GM21825 (cell line): Measurements from ENCODE around the gene FBLN2.
"Not testable (repeated sequence)": the region's sequence is repeated elsewhere in the genome, so short reads cannot be mapped to it uniquely, and the experiment has no call there.

Source experiments
- ATAC-seq: cut with Tn5 transposase; IDR thresholded peaks from one replicate; pipeline ENCODE4 v1.9.1; 2021; ENCODE audit warnings: mild to moderate bottlenecking, moderate library complexity; ENCODE audit not compliant: unreplicated experiment

The FBLN2 gene

DNA sequence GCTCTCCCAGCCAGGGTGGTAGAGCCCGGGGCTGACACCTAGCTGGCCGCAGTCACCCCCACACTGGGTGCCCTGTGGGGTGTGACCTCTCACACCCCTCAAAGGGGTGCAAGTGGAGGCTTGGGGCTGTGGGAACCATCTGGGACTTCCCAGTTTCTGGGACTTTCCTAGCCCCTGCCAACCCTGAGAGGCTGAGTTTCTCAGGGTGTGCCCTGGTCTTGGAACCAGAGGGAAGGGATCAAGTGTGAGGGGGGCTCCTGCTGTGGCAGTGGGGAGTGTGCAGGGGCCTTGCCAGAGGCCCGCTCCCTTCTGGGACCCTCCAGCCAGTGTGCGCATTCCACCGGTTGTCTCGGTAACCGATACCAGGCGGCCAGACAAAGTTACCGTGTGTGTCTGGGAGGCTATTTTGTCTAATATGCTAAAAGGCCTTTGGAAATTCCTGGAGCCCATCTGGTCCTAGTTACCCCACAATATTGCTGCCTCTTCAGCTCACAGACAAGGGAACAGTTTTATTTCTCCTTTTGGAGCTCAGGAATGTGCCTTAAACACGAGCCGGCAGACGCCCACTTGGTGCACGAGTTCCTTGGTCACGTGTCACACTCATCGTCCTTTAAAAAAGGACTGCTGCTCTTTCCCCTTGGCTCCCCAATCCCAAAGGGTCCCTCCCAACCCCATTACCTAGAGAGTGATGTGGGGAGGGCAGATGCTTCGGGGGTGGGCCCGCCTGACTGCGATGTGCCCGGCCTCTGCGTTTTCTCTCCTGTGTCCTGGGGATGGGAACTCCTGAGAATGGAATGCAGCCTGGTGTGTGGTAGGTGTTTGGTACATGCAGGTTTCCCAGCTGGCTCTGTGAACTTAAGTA lies 35.6 kb upstream of the FBLN2 start:
- ATAC-seq, result no peak

DNA sequence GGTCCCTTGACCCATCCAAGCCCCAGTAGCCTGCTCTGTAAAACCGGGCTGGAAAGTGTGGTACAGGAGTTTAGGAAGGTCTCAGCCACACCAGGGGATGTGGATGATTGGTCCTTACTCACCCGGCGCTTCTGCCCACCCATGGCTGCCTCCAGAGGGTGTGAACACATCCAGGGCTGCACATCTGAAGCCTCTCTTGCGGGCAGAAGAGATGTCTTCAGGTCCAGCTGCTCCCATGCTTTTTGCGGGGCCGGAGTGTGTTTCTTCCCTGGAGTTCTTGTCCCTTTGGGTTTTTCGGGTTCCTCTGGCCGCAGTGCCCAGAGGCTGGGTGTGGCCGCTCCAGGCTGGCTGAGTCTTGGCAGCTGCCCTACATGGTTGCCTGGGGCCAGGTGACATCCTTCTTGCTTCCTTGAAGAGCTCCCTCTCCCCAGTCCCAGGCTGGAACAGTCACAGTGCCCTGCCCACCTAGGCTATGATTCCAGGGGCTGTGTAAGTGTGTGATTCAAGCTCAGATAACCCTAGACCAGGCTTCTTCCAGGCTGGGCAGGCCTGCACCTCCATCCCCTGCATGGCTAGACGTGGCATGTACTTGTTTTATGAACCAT lies 34.9 kb upstream of the FBLN2 start:
- ATAC-seq, result no peak

DNA sequence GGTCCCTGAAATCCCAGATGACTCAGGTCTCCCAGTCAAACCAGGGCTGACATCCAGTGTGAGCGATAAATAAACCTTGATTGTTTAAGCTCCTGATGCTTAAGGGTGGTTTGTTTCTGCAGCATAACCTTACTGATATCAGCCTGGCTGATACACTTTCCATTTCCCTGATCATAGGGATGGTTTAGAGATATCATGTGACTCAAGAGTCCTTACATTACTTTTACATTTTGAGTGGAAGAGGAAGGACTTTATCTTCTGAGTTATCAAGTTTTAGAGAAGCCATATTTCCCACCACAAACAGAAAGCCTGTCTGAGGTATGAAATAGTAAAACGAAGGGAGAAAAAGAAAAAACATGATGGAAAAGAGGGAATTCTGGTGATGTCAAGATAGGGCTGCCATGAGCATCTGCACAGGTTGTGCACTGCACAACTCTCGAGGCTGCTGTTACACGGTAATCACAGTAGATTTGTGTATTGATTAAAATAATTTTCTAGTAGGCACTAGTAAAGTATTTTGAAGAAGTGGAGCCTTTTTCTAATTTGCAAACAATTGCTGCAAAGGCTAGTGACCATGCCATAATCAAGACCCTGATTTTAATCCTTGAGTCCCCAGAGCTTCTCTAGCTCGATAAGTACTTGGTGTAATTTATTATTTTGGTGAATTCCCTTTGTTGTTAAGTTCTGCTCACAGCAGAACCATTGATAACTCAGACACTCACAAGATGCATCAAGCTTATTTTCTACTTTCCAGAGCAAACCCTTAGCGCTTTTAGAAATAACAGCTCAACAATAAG lies 34.1 kb upstream of the FBLN2 start:
- ATAC-seq, result no peak

DNA sequence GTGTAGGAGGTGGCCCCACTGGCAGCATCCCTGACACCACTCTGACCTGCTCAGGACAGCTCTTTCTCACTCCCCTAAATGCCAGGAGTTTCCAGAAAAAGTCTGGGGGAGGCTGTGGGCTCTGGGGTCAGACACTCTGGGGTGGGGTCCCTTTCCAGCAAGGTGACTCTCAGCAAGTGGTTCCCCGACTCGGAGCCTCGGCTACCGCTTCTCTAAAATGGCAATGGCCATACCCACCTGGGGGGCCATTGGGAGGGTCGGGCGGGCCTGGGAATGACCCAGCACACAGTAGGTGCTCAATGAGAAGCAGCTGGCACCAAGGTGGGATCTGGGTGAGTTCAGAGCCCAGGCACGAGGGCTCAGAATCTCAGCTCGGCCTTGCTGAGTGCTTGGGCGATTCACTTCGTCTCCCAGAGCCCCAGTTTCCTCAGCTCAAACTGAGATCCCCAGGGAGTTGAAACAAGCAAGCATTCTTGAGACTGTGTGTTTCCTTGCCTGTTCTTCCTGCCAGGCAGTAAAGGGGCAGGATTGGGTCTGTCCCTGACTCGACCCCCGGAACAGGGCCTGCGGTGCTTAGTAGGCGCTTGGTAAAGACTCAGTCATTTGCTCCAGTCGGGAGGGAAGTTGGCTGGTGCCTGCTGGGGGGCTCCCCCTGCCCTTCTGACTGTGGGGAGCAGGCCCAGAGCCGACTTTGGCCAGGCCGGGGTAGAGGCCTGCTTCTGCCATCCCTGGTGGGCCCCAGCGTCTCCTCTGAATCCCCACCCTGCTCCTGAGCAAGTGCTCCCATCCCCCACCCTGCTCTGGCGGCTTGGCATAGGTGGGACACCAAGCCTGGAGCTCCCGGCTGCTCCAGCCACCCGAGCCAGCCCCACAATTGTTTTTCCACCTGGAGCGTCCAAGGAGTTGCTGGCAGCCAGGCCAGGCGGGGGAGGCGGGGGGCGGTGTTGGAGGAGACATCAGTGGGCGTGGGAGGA lies 32.9 kb upstream of the FBLN2 start:
- no peak for ATAC-seq

DNA sequence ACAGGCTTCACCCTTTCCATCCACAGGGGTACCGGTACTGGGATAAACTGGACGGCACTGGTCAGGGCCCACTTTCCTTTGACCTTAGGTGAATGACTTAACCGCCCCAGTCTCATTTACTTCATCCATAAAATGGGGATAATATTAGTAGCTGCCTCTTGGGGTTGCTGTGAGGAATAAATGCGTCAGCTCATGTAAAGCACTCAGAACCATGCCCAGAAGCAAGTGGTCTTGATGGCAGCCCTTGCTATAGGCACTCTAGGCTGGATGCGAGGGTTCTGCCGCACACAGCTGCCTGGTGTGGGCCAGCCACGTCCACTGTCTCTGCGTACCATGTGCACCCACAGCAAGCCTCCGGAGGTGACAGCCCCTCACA lies 32.2 kb upstream of the FBLN2 start:
- no peak for ATAC-seq

DNA sequence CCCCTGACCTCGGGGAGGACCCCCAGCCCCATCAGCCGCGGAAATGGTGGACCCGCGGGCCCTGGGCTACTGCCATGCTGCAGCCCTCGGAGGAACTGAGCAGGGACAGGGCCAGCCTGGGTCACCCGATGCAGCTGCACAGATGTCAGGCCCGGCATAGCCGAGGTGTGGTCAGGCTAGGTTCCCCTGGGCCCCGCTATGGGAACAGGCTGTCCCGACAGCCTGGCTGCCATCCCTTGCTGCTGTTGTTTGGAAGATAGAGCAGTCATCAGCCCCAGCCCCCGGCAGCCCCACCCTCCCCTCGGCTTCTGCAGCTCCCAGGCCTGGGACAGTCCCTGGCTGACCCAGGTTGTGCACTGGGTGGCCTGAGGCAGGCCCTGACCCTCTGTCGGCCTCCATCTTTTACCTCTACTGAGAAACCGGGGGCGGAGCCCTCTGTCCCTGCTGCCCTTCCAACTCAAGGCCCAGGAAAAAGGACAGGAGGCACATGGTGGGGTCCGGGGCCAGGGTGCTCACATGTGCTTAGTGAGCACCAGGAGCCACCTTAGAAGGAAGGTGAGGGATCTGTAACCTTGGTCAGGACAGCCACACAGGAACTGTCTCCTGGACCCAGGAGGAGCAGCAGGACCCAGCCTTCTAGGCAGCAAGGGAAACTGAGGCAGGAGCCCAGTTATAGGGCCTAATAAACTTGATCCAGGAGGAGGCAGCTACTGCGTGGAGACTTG lies 31.5 kb upstream of the FBLN2 start:
- no peak for ATAC-seq

DNA sequence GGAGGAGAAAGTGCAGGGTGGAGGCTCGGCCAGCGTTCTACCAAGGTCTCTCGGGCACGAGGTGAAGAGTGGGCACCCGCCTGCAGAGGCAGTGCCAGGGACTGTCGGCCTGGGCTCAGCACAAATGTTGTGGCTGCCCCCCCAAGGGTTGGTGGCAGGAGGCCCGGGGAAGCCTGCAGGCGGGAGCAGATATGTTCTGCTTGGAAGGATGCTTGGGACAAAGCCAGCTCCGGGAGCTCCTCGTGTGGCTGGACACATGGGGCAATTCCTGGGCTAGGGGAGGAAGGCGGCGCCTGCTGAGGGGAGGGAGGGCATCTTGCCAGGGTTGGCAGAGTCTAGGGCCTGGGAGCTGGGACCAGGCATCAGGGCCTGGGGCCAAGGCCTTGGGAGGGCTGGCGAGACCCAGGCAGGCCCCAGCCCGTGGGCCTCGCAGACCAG lies 30.4 kb upstream of the FBLN2 start:
- no peak for ATAC-seq

DNA sequence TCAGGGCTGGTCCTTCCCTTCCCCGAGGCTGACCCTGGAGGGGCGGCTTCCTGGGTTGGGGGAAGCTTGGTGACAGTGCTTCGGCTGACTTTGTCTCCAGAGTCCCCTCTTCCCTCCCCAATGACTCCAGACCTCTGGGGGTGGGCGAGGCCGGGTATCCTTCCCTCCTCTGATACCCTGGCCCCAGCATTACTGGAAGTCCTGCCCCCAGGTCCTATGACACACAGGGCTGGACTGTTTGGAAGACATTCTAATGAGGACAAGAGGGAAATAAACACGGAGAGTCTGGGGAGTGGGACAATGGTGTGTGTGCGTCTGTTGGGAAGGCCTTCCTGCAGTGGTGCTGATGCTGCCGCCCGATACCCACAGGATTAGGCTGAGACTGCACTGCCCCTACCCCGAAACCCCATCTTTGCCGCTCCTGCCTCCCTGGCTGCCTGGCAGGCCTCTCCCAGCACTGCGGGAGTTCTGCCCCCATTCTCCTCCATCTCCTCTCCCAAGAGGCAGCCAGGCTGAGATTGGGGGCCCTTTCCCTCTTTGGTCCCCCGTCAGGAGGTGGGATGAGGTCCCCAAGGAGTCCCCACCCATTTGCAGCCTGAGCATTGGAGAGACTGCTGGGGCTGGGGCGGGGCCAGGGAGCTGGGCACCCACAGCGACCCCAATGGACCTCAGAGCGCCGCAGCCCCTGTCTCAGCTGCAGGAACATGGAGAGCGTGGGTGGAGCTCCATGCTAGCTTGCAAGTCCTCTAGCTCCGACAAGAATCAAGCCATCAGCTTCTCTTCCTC lies 29.7 kb upstream of the FBLN2 start:
- no peak for ATAC-seq

DNA sequence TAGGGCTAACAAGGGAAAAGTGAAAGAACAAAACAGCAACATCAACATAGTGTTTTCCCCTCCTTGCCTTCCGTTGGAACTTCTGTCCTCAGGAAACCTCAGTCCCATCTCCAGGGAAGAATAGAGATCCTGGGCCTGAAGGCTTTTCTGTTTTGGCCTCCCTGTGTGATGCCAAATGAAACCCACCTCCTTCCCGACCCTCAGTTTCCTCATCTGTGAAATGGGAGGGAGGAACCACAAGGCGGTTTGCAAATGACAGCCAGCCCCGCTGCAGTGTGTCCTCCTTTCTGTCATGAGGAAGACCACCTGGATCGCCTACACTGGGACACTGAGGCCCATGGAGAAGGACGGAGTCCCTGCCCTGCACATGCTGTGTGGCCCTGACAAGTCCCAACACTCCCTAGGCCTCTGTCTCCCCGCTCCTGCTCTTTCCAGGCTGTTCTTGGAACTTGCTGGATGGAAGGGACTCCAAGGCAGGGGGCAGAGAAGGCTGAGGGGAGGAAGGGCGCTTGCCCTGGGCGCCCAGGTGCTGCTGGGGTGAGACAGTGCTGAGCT lies 28.5 kb upstream of the FBLN2 start:
- ATAC-seq, result no peak

DNA sequence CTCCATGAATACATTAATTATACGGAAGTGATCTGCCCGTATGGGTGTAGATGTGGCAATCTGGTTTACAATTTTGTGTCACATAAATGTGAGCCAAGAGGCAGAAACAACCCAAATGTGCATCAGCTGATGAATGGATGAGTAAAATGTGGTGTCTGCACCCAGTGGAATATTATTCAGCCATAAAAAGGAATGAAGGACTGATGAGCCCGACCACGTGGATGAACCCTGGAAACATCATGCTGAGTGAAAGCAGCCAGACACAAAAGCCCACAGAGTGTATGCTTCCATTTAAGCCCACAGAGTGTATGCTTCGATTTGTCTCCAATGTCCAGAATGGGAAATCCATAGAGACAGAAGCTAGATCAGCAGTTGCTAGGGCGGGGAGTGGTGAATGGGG lies 27.6 kb upstream of the FBLN2 start:
- no peak for ATAC-seq

DNA sequence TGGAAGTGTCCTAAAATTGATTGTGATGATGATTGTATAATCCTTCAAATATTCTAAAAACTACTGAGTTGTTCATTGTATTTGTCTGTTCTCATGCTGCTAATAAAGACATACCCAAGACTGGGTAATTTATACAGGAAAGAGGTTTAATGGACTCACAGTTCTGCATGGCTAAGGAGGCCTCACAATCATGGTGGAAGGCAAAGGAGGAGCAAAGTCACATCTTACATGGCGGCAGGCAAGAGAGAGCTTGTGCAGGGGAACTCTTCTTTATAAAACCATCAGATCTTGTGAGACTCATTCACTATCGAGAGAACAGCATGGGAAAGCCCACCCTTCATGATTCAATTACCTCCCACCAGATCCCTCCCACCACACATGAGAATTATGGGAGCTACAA lies 27.2 kb upstream of the FBLN2 start:
- ATAC-seq, result not testable (repeated sequence)

DNA sequence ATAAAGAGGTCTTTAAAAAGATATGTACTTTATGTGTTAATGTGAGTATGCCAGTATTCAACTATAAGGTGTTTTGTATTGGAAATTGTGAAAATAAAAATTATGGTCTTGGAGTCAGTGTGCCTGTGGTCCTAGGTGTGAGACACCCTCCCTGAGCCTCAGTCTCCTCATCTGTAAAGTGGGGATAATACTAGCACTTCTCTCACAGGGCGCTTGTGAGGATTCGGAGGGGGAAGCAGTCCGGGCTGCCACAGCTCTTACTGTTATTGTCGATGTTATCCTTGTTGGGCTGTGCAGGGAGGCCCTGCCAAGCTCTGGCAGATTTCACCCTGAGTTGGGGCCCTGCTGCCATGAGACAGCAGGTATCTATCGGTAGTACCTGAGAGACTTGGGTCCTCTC lies 26.7 kb upstream of the FBLN2 start:
- ATAC-seq, result no peak

DNA sequence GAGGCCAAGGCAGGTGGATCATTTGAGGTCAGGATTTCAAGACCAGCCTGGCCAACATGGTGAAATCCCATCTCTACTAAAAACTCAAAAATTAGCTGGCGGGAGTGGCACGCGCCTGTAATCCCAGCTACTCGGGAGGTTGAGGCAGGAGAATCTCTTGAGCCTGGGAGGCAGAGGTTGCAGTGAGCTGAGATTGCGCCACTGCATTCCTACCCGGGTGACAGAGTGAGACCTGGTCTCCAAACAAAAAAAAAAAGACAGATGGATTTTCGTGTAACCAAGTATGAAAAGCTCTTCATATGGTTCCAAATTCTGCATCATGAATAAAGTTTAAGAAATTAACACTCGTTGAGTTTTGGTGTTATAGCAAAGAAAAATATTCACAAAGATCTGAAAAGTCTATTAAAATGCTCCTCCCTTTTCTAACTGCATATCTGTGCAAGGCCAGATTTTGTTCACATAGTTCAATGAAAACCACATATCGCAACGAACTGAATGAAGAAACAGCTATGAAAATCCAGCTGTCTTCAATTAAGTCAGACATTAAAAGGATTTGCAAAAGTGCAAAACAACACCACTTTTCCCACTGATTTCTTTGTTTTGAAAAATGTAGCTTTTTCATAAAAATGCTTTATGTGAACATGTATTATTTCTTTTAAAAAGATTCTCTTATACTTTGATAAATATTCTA lies 23.8 kb upstream of the FBLN2 start:
- no peak for ATAC-seq

DNA sequence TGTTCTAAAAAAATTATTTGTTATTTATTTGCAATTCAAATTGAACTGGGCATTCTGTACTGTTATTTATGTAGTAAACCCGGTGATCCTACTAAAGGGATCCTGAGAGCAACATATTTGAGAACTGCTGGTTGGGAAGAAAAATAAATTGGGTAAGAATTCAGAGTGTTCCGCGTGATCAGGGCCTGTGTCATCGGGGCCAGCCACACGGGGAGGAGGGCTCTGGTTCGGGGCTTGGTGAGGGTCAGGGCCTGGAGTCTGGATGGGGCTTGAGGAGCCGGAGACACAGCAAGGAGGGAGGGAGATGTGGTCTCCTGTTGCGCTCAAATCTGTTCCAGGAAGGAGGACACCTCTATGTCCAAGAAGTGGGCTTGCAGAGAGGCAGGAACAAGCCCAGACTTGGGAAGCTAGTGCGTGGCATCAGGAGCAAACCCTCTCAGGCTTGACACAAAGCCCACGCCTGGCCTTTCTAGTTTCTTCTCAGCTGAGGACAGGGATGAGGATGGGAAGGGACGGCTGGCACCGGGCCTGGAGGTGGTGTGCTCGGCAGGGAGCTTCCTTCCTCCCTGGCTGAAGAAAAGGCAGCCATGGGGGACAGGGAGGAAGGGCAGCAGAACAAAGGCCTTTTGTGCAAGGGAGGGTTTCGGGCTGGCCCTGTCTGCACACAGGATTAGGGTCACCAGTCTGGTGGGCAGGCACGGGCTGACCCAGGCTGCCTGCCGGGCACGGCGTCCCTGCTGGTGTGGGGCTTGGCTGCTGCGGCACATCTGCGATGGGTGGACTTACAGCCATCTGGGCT lies 22.9 kb upstream of the FBLN2 start:
- no peak for ATAC-seq

DNA sequence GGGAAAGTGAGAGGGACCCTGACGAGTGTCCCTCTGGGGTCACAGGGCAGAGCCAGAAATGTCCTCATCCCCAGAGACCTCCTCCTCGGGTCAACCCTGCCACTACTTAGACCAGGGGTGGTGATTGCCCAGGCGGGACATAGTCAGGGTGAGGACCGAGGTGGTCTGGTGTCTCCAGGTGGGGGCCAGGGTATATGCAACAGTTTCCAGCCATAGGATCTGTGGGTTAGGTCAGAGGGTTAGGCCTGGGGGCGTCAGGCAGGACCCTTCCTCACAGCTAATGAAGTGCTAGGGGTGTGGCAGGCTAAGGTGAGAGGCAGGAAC lies 22.3 kb upstream of the FBLN2 start:
- no peak for ATAC-seq

DNA sequence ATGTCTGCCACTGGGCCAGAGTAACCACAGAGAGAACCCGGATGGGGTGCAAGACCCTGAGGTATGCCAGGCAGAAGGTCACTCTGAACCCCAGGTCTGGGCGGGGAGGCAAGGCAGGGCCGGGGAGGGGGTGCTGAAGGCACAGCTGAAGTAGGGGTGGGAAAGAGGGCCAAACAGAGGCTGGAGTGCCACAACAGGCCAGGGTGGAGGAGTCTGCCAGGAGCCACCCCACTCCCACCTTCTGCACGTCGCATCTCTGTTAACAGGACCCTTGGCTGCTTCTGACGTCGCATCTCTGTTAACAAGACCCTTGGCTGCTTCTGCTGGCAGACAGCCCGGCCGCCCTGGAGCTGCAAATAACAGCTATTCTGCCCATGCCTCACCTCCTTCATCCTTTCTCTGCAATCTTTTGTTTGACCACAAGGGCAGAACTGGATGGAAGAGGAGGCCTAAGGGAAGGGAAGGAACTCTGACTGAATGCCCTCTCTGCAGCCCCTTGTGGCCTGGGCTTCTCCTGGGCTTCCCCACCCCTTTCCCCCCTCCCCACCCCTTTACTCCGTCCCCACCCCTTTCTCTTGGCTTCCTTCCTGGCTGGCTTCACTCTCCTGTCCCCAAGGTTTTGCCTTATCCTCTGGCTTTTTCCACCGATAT lies 20.6 kb upstream of the FBLN2 start:
- no peak for ATAC-seq
